CD4-positive, alpha-beta T cell treated with Interferon alpha-2 for 1 hour (primary cell): ENCODE data around the gene WFDC10A.
"Not testable (repeated sequence)": the region's sequence is repeated elsewhere in the genome, so short reads cannot be mapped to it uniquely, and the experiment has no call there.

Experiments
- DNase-seq, 2 donors: peaks; one replicate each; pipeline ENCODE4 v3.0.0-alpha.2; 2020 to 2022

WFDC10A gene

DNA sequence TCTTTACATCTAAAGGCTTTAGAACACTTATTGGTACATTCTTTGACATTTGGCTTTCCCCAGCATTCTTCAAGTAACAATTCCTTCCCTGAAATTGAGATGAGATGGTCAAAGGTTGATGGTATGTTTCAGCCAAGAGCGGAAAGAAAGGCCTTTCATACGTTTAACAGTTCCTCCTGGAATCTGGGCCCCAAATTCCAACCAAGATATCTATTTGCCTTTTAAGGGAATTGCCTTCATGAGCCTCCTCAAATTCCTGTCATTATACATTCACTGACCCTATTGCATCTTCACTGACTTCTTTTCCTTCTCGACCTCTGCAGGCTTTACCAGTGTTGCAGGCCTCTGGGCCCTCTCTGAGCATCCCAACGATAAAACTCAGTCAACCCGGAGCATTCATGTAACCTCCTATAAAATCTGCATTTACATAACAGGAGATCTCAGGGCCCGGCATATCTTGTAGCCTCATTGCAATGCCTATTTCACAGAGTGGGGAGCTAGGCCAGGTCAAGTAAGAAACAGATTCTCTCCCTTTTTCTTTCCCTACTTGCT lies 19.8 kb downstream of the WFDC10A start:
- no peak for DNase-seq

- not testable (repeated sequence) for DNase-seq
These were observed 22.2 kb downstream of the WFDC10A start for GRCh38 chr20:45651726-45652125.

GRCh38 chr20:45657038-45657437 lies 27.5 kb downstream of the WFDC10A start:
- not testable (repeated sequence) for DNase-seq

DNA sequence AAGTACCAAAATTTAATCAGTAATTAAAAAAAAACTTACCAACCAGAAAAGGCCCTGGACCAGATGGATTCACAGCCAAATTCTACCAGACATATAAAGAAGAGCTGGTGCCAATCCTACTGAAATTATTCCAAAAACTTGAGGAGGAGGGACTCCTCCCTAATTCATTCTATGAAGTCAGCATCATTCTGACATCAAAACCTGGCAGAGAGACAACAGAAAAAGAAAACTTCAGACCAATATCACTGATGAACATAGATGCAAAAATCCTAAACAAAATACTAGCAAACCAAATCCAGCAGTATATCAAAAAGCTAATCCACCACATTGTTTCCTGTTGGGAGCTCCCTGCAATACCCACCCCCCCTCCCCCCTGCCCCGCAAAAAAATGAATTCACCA lies 40.6 kb downstream of the WFDC10A start, which contains the start of gene WFDC11:
Gene WFDC11, minus strand, starts transcription at position 101 of the 400 bp plus-strand sequence. CDS start 19,639 bp downstream, outside the sequence.
- DNase-seq = no peak

- no peak for DNase-seq
These were observed 43.2 kb downstream of the WFDC10A start for GRCh38 chr20:45672765-45673164.

DNA sequence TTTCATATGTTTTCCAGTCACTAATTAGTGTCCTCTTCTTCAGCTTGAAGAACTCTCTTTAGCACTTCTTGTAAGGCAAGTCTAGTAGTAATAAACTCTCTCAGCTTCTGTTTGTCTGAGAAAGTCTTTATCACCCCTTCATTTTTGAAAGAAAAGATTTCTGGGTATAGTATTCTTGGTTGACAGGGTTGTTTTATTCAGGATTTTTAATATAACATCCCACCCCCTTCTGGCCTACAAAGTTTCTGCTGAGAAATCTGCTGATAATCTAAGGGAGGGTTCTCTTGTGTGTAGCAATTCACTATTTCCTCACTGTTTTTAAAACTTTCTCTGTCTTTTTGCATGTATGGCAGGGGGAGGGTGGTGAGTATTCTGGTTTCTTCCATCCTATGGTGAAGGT lies 50.1 kb downstream of the WFDC10A start:
- DNase-seq = no peak
